Suprapubic skin (tissue), 3 donors: ENCODE results near the gene RAB31.

Experiments used
- CTCF ChIP-seq, 2 donors: fragments of 200-600 bp in 1 of 2; fragments of 450-650 bp in 1 of 2; sonication (generic) in 1 of 2; IDR thresholded peaks; one replicate each; pipeline ENCODE4 v1.5.1; 2016 to 2019; ENCODE audit warnings: antibody characterized with exemption in 2 of 2, mild to moderate bottlenecking in 1 of 2, moderate library complexity in 1 of 2
- POLR2A ChIP-seq, 2 donors: fragments of 450-650 bp; IDR thresholded peaks; one replicate each; pipeline ENCODE4 v1.6.1; 2017; ENCODE audit warnings: antibody characterized with exemption in 2 of 2, mild to moderate bottlenecking in 2 of 2, moderate library complexity in 2 of 2

GRCh38 chr18:9732031-9732430 is 23.9 kb downstream of the RAB31 start:
- TF ChIP-seq CTCF (IDR thresholded peaks at IDR 0.05) (no peak), POLR2A (IDR thresholded peaks at IDR 0.05) (no peak)
